C4-2B (cell line): Measurements from ENCODE around the gene RNPS1.

Source experiments
- H3K27ac ChIP-seq: fragments of 450-650 bp; 2 replicates; pipeline ENCODE4 v1.5.1; 2017
- CTCF ChIP-seq: fragments of 450-650 bp; conservative IDR thresholded peaks from 2 replicates; pipeline ENCODE4 v1.5.1; 2017; ENCODE audit warnings: mild to moderate bottlenecking
- ZFX ChIP-seq: fragments of 450-650 bp; IDR thresholded peaks from 2 replicates; pipeline ENCODE4 v1.6.1; 2017

The RNPS1 gene

DNA sequence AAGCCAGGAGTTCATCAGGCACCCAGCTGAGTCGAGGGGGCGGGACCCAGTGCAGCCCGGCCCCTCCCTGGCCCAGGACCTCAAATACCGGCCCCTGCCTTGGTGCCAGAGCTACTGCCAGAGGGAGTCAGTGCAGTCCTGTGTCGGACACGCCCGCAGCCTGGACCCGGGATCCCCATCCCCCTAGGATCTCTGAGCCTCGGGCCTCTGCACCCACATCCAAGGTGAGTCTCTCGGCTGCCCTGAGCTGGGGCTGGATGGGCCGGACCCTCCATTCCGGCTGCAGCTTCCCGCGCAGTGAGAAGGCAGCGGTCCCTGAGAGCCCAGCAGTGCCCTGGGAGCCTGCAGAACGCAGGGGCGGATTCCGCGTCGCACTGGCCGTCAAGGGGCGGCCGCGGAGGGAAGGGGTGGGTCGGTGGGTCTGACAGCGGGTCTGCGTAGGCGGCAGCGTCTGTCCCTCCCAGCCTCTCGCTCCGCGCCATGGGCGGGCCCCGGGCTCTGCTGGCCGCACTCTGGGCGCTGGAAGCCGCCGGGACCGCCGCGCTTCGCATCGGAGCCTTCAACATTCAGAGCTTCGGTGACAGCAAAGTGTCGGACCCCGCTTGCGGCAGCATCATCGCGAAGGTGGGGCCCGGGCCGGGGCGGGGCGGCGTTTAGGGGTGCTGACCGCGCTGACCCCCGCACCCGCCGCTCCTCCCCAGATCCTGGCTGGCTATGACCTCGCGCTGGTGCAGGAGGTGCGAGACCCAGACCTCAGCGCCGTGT, 31.4 kb downstream of the RNPS1 start, which contains the start of gene DNASE1L2:
TSS of gene DNASE1L2 (plus strand) at position 108 of the 765 bp plus-strand sequence. CDS start at position 481, 373 bp downstream.
- TF ChIP-seq CTCF, result no peak
- no peak for TF ChIP-seq ZFX
- no peak within 1 kb of the TSS for H3K27ac ChIP-seq

DNA sequence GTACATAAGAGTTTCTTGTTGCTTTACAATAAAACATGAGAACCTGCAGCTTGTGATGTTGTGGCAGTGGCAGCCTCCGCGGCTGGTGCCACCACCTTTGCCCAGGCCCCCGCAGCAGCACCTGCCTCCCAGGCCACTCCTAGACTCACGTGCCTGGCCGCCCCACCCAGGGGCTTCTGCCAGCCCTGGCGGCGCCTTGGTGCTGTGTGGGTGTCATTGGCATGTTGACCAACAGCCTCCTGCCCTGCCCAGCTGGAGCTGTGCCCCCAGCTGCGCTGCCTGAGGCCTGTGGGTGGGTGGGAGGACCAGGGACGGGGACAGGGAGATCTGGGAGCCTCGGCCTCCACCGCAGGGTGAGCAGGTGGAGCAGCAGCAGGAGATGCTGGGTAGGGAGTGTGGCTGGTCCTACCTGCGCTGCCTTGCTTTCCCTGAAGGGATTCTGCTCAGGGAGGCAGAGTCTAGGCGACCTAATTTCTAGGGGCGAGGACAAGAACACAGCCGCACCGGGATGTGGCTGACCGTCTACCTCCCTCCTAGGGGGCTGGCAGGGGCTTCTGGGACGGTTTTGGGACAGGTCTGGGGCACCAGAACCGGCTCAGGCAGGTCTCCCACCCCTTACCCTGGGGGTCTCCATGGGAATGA, 32.1 kb downstream of the RNPS1 start:
- no peak overlapping the region for H3K27ac ChIP-seq
- no peak for TF ChIP-seq ZFX
- no peak for TF ChIP-seq CTCF

DNA sequence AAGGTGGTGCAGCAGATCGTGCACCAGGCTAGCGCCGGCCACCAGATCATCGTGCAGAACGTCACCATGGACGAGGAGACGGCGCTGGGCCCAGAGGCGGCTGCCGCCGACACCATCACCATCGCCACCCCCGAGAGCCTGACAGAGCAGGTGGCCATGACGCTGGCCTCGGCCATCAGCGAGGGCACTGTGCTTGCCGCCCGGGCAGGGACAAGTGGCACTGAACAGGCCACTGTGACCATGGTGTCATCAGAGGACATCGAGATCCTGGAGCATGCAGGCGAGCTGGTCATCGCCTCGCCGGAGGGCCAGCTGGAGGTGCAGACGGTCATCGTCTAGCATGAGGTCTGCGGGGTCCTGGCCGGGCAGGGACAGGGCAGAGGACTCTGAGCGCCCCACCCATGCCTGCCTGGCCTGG, 32.7 kb downstream of the RNPS1 start:
- no peak overlapping the region for H3K27ac ChIP-seq
- no peak for TF ChIP-seq CTCF
- no peak for TF ChIP-seq ZFX

DNA sequence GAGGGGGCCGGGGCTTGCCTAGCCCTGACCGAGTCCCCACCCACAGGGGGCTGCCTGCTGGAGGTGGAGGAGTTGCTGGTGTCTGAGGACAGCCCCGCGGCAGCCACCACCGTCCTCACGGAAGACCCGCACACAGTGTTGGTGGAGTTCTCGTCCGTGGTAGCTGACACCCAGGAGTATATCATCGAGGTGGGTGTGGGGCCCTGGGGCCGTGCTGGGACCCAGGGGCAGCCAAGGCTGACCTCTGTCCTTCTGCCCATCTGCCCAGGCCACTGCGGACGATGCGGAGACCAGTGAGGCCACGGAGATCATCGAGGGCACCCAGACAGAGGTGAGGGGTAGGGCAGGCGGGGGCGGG, 33.1 kb downstream of the RNPS1 start:
- TF ChIP-seq ZFX (no peak), CTCF (no peak)
- H3K27ac ChIP-seq, result no peak overlapping the region

DNA sequence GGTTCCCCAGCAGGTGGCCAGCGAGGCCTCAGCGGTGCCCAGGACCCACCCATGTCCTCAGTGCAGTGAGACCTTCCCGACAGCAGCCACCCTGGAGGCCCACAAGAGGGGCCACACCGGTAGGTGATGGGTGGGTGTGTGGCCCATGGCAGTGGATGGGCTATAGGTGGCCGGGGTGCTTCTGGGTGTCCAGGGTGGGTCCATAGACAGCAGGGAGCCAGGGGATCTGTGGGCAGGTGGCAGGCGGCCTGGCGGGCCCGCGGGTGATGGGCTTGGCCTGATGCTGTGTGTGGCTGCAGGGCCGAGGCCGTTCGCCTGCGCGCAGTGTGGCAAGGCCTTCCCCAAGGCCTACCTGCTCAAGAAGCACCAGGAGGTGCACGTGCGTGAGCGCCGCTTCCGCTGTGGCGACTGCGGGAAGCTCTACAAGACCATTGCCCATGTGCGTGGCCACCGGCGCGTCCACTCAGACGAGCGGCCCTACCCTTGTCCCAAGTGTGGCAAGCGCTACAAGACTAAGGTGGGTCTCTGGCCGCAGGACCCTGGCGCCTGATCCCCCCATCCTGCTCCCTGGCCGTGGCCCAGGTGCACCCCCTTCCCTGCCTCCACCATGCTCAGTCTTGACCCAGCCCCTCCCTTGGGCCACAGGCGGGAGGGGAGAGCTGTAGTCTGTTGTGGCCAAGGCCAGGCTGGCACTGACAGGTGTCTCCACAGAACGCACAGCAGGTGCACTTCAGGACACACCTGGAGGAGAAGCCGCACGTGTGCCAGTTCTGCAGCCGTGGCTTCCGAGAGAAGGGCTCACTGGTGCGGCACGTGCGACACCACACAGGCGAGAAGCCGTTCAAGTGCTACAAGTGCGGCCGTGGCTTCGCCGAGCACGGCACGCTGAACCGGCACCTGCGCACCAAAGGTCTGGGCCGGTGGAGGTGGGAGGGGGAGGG, 33.8 kb downstream of the RNPS1 start:
- H3K27ac ChIP-seq, result no peak overlapping the region
- TF ChIP-seq ZFX (no peak), CTCF (no peak)

- TF ChIP-seq ZFX, result no peak
- no peak for TF ChIP-seq CTCF
Measured at GRCh38 chr16:2233046-2233775, 34.7 kb downstream of the RNPS1 start.

More at GRCh38 chr16:2233046-2233775, 34.7 kb downstream of the RNPS1 start:
- no peak overlapping the region for H3K27ac ChIP-seq
